HK-2 (cell line): ENCODE data around the gene NEGR1.

ENCODE experiments used
- DNase-seq: peaks from one replicate; pipeline ENCODE4 v3.0.0-alpha.2; 2018; ENCODE audit not compliant: unreplicated experiment

Gene NEGR1

DNA sequence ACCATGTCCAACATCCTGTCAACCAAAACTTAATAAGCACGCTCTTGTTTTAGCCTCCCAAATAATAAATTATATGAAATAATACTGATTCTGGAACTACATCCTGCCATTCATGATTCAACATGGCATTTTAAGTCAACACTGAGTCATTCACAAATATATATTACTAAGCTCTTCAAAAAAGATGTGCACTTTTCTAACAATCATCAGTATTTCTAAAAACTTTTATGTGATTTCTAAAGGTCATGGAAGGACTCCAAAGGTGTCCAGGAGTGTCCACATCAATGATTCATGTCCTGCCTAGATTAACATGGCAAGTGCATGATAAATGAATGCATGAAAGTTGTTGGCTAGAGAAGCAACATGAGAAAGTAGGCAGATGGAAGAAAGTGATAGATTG is 51.6 kb downstream of the NEGR1 start:
- DNase-seq: no peak

DNA sequence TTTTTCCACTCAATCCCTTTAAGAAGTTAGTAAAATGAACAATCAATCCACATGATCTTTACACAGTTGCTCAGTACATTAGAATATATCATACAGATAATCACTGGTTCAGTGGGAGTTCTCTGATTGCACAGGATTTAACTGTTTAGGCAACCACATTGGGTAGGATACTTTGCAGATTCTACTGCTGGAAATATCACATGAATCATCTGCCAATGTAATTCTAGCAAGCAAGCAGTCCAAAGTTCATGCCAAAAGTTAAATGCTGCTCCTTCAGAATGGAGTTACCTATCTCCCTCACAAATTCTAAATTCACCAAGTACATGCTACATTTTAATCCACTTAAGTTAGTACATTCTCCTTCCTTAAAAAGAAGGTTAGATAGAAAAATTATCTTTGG is 52.4 kb downstream of the NEGR1 start:
- DNase-seq: no peak

DNA sequence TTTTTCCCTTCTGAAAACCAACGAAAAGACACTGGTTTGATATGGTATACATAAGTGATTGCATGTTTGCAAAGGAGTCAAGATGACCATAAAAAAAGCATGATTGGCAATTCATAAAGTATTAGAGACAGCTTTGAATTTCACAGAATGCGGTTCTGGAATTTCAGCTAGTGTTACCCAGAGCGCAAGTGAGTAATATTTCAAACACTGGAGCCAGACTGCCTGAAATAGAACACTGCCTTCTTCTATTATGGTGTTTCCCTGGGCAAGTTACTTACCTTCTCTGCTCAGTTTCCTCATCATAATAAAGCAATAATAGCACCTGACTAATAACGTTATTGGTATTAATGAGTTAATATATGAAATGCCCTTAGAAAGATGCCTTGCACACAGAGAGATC is 54.7 kb downstream of the NEGR1 start:
- DNase-seq: no peak

DNA sequence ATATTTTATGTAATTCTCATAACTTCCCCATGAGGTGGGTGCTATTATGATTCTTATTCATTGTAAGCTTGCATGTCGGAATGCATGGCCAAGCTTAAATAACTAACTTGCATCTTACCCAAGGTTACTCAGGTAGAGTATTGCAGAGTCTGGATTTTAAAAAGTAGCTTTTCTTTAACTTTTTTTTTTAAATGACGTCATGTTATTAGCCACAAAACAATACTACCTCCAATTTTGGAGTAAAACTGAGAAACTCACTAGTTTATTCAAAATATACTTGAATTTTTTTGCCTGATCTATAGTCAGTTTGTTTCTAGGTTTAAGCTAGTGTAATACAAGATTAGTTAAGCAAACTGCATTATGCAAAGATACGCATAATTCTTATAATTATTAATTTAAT is 57.8 kb downstream of the NEGR1 start:
- no peak for DNase-seq

DNA sequence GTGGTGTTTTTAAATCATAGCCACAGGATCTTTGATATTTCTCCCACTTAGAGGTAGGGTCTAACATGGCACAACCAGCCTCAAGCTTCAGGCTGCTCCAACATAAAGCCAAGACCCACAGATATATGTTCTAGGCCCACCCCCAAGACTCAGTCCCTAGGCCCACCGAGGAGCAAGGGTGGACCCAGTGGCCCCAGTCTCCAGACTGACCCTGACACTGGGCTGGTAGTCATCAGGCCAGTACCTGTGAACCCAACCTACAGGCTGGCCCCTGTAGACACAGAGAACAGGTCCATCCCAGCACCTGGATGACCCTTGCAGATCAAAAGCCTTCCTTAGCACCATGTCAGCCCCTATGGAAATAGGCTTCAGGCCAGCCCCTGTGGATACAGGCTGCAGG is 60.5 kb downstream of the NEGR1 start:
- DNase-seq: no peak

DNA sequence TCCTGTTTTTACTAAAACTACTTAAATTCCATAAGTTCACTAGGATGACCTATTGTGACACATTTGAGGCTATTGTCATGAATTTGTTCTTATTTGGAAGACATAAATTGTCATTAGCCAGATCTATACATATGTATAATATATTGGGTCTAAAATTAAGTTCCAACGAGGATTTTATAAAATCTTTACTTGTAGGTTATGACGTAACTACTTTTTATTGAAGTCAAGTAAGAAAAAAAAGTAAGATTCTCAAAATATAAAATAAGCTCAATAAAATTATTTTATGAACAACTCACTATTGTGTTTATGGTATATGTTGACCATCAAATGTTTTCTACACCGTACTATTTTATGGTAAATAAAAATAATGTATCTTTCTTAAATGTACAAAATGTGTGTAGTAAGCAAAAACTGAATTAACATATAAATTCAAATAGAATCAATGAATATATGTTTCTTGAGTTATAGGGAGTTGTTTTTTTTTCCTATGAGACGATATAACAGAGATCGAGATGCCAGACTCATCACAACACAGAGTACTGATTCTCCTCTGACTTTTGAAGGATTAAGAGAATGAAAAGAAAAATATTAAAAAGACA is 64.1 kb downstream of the NEGR1 start:
- DNase-seq: no peak

DNA sequence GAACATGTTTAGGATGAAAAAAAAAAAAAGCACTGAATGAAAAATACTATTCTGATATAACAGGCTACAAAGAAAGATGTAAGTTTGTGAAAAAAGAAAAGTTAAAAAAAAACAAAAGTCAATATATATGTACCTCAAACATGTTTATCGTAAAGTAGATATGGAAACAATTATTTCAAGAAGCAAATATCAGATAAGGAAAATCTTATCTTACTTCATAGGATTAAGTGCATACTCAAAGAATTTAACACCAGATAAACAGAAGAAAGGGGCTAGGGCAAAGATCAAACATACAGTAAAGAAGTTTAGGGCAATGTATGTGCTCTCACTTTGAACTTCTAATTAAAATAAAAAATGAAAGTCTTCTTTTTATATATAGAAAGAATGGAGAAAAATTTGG is 75.3 kb downstream of the NEGR1 start:
- no peak for DNase-seq

DNA sequence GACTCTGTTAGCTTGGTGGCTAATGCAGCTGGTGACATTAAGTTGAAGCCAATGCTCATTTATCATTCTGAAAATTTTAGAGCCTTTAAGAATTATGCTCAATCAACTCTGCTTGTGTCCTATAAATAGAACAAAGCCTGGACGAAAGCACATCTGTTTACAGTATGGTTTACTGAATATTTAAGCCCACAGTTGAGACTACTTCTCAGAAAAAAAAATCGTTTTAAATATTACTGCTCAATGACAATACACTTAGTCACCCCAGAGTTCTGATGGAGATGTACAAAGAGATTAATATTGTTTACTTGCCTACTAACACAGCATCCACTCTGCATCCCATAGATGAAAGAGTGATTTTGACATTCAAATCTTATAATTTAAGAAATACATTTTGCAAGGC is 79.6 kb downstream of the NEGR1 start:
- DNase-seq: no peak

DNA sequence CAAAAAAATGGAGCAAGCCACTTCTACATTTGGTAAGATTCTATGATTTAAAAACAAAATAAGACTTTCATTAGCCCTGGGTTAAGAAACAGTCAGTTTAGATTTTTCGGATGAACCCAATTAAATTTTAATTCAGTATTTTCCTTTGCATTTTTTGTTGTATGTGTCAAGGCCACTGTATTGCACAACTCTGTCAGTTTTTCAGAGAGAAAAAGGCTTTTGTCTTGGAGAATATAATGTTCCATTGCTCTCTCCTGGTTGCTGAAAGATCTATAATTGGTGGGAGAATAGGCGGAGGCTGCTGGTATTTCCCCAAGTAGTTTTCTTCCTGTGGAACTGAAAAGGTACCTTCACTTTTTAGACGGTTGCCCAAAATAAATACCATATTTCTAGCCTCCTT is 84.6 kb downstream of the NEGR1 start:
- DNase-seq: no peak

DNA sequence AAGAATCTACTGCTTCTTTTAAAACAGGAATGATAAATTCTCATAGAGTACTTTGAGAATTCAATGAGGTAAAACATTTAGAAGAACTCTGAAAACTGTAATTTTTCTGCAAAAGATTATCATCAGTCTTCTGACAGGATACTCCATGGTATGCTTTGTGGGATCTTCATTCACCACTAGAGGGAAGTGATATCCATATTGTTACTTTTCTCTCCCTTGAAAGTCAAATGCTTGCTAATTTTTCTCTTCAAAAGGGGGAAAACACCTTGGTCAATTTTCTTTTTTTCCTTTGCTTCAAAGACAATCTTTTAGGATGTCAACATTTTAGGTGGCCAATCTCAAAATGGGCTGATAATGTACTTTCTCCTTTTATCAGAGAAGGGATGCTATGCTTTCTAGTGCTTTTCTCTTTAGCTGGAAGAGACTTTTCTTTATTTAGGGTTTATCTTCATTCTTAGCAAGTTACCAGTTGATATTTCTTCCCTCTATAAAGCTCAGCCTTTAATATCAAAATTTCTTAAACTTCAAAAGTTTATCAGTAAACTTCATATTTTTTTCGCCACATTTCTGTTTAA is 95.5 kb downstream of the NEGR1 start:
- no peak for DNase-seq

DNA sequence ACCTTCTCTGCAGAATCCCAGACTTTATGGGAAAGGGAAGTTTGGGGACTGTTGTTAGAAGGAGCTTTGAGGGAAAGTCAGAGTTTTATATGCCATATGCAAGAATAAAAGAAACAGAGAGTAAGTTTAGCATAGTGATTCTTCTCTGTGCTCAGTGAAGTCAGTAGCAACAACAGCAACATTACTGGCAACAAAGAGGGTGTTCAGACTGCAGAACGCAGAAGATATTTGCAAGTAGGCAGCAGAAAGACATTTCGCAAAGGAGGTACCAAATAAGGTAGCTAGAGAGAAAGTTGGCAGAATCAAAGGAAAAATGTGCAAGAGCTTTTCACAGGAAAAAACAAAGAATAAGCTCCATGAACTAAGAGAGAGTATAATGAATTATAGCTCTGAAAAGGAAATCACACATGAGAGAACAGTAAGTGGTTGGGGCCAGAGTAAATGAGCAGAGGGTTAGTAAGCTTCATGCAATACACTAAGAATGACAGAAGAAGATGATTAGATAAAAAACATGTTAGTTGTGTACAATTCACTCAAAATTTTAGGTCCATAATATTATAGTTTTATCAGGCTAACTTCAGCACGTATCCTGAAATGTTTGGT is 98.1 kb downstream of the NEGR1 start:
- no peak for DNase-seq

DNA sequence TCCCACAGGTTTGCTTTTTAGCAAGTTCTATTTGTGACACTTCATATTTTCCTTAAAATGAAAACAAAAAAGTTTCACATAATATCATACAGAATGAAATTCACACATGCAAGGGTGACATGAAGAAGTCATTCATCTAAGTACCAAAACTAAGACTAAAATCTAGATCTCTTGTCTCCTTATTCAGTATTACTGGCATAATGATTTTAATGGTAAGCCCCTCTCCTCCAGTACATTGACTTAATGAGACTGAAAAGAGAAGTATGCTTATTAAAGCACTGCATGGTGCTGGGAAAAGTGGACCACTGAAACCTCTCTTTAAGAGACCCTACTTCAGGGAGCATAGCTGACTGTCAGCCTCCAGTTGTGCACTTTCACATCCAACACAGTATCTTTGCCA is 99.5 kb downstream of the NEGR1 start:
- no peak for DNase-seq

DNA sequence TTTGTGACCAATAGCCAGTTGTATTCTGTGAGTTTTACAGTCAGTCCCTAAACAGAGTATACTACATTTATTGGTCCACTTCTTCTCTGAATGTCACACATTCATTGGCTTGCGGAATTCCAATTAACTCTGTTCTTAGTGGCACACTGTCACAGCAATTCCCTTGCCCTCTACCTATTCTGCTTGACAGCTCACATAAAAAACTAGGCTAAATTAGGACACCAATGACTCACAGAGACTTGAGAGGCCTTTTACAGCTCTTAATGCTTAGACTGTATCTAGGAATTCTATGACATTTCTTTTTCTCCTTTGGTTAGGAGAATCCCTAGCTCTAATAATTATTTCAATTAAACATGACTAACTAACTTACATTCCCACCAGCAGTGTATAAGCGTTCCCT is 104.1 kb downstream of the NEGR1 start:
- no peak for DNase-seq

DNA sequence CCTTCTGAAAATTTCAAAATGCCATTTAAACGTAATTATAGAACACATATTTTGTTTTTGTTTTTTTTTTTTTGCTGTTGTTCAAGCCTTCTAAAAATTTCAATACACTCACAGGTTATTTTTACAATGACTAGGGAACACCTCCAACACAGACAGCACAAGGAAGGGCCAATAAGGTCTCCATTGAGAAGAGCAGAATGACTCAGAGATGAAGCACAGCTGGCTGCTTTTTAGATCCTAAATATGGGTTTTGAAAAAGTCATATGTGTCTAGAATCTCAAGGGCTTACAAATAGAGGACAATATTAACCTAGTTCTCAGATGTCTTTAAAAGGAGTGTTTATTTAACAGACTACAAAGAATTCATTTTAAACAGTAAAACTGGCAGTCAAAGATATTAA is 104.6 kb downstream of the NEGR1 start:
- no peak for DNase-seq

DNA sequence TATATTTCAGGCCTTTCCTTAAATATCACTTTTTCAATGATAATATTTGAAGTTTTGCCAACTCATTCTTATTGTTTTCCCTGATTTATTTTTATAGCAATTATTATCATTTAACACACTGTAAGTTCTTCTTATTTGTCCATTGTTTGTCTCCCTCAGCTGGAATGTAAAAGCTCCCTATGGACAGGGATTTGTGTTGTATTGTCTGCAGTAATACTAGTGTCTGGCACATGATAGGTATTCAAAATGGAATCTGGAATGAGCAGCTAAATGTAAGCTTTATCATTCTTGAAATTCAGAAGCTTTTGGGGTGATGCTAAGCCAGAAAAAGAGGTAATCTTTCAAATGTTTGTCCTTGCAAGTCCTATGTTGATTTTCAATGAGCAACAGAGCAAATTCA is 112.1 kb downstream of the NEGR1 start:
- no peak for DNase-seq

DNA sequence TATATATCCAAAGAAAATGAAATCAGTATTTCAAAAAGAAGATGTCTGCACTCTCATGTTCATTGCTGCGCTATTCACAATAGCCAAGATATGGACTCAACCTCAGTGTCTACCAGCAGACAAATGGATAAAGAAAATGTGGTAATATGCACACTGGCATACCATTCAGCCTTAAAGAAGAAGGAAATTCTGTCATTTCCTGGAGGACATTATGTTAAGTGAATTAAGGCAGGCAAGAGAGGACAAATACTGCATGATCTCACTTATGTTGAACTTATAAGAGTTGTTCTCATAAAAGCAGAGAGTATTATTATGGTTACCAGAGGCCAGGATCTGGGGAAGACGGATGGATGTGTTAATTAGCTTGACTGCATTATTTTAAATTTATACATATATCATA is 115.9 kb downstream of the NEGR1 start:
- no peak for DNase-seq

DNA sequence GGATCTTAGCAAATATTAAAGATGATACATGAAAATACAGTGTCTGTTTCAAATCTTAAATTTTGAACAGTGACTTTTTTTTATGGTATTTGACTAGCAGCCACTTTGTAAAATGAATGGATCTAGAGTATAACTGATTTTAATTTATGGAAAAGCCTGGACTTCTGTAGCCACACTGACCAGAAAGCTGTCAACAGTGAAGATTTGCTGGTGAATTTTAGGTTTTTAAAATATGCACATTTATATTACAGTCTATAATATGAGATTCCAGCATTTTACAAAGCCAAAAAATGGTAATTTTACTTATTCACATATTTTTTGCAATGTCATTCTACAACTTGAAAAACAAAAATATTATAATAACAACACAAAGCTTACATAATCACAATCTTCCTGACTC is 131.8 kb downstream of the NEGR1 start:
- DNase-seq: no peak

DNA sequence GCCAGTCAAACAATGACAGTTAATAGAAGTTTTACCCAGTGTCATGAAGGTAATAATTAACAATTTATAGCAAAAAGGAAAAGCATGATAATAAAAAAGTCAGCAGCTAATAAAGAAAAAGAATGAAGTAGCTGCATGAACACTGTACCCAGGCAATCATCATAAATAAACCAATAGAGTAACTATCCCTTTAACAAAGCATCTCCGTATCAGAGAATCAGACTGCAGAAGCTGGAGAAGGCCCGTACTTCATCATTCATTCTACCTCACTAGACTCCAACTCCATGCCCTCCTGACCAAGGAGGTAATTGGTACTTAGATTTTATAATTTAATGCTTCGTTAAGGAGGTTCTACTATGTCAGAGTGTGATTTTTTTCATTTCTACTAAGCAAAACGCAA is 140.5 kb downstream of the NEGR1 start:
- no peak for DNase-seq

DNA sequence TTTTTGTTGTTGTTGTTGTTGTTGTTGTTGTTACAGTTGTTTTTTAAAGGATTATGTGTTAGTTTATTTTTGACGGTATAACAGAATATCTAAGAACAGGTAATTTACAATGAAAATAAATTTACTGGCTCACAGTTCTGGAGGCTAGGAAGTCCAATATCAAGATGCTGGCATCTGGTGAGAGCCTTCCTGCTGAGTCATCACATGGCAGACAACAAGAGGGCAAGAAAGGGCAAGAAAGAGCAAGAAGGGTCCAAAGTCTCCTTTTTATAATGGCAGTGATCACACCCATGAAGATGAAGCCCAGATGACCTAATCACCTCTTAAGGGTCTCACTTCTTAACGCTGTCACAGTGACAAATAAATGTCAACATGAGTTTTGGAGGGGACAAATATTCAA is 142.1 kb downstream of the NEGR1 start:
- DNase-seq: no peak

DNA sequence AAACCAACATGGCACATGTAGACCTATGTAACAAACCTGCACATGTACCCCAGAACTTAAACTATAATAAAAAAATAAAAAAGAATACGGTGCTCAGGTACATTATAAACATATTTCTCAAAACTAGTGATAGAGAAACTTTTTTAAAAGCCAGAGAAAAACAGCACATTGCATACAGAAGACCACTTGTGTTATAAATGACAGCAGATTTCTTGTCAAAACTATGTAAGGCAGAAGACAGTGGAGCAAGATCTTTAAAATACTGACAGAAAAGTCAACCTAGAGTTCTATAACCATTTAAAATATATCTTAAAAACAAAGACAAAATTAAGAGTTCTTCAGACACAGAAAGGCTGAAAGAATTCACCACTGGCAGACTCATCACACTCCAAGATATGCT is 144.7 kb downstream of the NEGR1 start:
- no peak for DNase-seq

DNA sequence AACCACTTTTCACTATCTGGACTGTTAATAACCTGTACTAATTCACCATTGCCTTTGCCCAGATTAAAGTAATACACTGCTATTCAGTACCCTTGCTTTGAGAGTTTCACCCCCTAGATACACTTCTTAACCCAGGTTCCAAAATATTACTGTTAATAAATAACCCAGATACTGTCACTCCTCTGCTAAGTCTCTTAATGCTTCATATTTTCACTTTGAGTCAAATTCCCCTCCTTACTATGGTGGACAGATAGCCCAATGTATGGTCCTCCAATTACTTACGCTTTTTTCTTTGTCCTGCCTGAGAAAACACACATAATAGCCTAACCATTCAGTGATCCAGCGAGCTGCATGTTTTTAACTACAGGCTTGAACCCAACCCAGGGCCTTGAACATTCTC is 152.5 kb downstream of the NEGR1 start:
- DNase-seq: no peak

DNA sequence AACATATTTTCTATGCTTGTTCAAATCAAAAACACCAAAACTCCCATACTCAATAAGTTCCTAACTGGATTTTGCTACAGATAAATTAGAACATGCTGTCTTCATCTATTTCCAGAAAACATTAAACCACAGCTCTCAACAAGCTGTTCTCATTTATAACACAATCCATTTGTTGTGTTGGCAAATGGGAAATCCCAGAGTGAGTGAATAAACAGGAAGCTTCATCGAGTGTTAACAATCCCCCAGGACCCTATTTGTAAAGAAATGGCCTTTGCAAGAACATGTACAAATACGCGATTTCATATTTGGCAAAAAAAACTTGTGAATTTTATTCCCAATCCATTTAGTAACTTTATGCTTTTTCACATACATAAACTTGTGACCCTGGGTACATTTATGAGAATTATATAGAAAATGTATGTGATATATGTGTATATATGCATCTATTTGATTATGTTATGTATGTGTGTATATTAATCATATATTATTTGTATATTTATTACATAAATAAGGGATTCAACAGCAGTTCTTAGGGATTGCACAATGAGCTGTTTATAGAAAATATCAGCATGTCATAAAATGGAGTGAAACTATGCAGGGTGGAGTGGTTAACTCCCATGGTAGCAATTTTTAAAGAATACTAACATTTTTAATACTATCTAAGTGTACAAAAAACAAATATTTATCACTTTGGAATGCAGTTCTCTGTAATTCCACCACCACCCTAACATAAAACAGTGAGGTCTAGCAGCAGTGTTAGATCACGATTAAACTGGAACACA is 160.0 kb downstream of the NEGR1 start:
- DNase-seq: no peak

DNA sequence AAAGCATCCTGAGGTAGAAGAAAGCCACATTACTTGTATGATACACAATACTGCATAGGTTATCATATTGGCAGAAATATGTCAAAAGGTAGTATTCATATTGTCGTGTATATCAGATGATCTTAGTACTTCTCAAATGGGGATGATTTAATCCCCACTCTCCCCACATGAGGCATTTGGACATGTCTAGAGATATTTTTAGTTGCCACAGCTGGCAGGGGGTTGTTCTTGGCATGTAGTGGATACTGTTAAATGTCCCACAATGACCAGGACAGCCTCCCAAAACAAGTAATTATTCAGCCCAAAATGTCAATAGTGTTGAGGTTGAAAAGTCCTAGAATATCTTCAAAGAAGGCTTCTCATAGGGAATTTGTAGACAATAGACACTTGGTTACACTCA is 162.8 kb downstream of the NEGR1 start:
- no peak for DNase-seq
